ENCODE data around the gene STEAP4.
"Not testable (repeated sequence)": the region's sequence is repeated elsewhere in the genome, so short reads cannot be mapped to it uniquely, and the experiment has no call there.

- TF ChIP-seq EZH2 (IDR thresholded peaks at IDR 0.05); POLR2AphosphoS5 (IDR thresholded peaks at IDR 0.05; ENCODE audit: borderline replicate concordance, low read depth, low read length): not testable (repeated sequence)
Observed at GRCh38 chr7:88258296-88258695, 48.4 kb downstream of the STEAP4 start.

Measured in SK-N-MC (cell line).